HepG2 (cell line): ENCODE results near the gene ETV2. TPM values are rescaled to one million over a fixed set of nuclear protein-coding genes. Genes with fewer than 3 reads are reported as not detected.

ENCODE experiments used
- CCAR2 ChIP-seq: fragments of 200-400 bp; formaldehyde crosslinking; optimal IDR thresholded peaks from 2 replicates; pipeline ENCODE3; 2018; ENCODE audit warnings: low read depth, mild to moderate bottlenecking, low read length, moderate library complexity
- DR1 ChIP-seq: sonication (generic); formaldehyde crosslinking; IDR thresholded peaks from 2 replicates; pipeline ENCODE4 v1.8.0; 2021; ENCODE audit warnings: mild to moderate bottlenecking, missing genetic modification reagents, inconsistent platforms
- HHEX ChIP-seq: IDR thresholded peaks from 2 replicates; pipeline ENCODE4 v1.6.1; 2016; ENCODE audit warnings: control low read depth
- HMG20A ChIP-seq: IDR thresholded peaks from 2 replicates; pipeline ENCODE4 v1.6.1; 2016; ENCODE audit warnings: borderline replicate concordance
- IKZF4 ChIP-seq: sonication (generic); formaldehyde crosslinking; IDR thresholded peaks from 2 replicates; pipeline ENCODE4 v1.5.1; 2020; ENCODE audit warnings: borderline replicate concordance, mild to moderate bottlenecking, low read depth, missing genetic modification reagents; ENCODE audit errors: not compliant biosample characterization
- IRX3 ChIP-seq: sonication (generic); formaldehyde crosslinking; IDR thresholded peaks from 2 replicates; pipeline ENCODE4 v1.8.1; 2023; ENCODE audit warnings: mild to moderate bottlenecking, low read depth, missing genetic modification reagents, borderline replicate concordance
- JDP2 ChIP-seq: sonication (generic); formaldehyde crosslinking; IDR thresholded peaks from 2 replicates; pipeline ENCODE4 v1.8.1; 2022; ENCODE audit warnings: missing genetic modification reagents, borderline replicate concordance
- MAFF ChIP-seq: IDR thresholded peaks from 2 replicates; pipeline ENCODE4 v1.6.1; 2011; ENCODE audit warnings: low read depth, low read length, improper control_type of control experiment
- MAFK ChIP-seq, 2 experiments: IDR thresholded peaks in 1 of 2; conservative IDR thresholded peaks in 1 of 2; 2 replicates each; pipeline ENCODE4 v1.6.1; 2011; ENCODE audit warnings: improper control_type of control experiment in 2 of 2, low read length in 2 of 2
- RBAK ChIP-seq: sonication (generic); formaldehyde crosslinking; IDR thresholded peaks from 2 replicates; pipeline ENCODE4 v1.5.1; 2020; ENCODE audit warnings: mild to moderate bottlenecking, missing genetic modification reagents
- SRSF1 ChIP-seq: fragments of 200-400 bp; formaldehyde crosslinking; optimal IDR thresholded peaks from 2 replicates; pipeline ENCODE3; 2017; ENCODE audit warnings: mild to moderate bottlenecking, low read depth, low read length, moderate library complexity
- YEATS2 ChIP-seq: sonication (generic); formaldehyde crosslinking; IDR thresholded peaks from 2 replicates; pipeline ENCODE4 v1.4.0; 2020; ENCODE audit warnings: missing genetic modification reagents, borderline replicate concordance
- ZC3H4 ChIP-seq: sonication (generic); formaldehyde crosslinking; IDR thresholded peaks from 2 replicates; pipeline ENCODE4 v1.4.0; 2020; ENCODE audit warnings: missing genetic modification reagents, borderline replicate concordance
- ZFP37 ChIP-seq: sonication (generic); formaldehyde crosslinking; IDR thresholded peaks from 2 replicates; pipeline ENCODE4 v1.4.0; 2020; ENCODE audit warnings: missing genetic modification reagents, borderline replicate concordance
- ZNF230 ChIP-seq: sonication (generic); formaldehyde crosslinking; IDR thresholded peaks from 2 replicates; pipeline ENCODE4 v1.4.0; 2020; ENCODE audit warnings: mild to moderate bottlenecking, missing genetic modification reagents
- ZNF264 ChIP-seq: sonication (generic); formaldehyde crosslinking; IDR thresholded peaks from 2 replicates; pipeline ENCODE4 v1.4.0; 2020; ENCODE audit warnings: missing genetic modification reagents
- ZNF296 ChIP-seq: sonication (generic); formaldehyde crosslinking; conservative IDR thresholded peaks from 2 replicates; pipeline ENCODE4 v1.5.0; 2020; ENCODE audit warnings: mild to moderate bottlenecking, missing genetic modification reagents
- ZNF34 ChIP-seq: sonication (generic); formaldehyde crosslinking; IDR thresholded peaks from 2 replicates; pipeline ENCODE4 v1.4.0; 2020; ENCODE audit warnings: mild to moderate bottlenecking, missing genetic modification reagents, borderline replicate concordance
- ZNF570 ChIP-seq: sonication (generic); formaldehyde crosslinking; IDR thresholded peaks from 2 replicates; pipeline ENCODE4 v1.4.0; 2020; ENCODE audit warnings: mild to moderate bottlenecking, missing genetic modification reagents, borderline replicate concordance
- ZNF589 ChIP-seq: sonication (generic); formaldehyde crosslinking; conservative IDR thresholded peaks from 2 replicates; pipeline ENCODE4 v1.8.0; 2022; ENCODE audit warnings: mild to moderate bottlenecking, moderate library complexity, missing genetic modification reagents
- ZNF674 ChIP-seq: sonication (generic); formaldehyde crosslinking; IDR thresholded peaks from 2 replicates; pipeline ENCODE4 v1.5.0; 2020; ENCODE audit warnings: low read depth, mild to moderate bottlenecking, missing genetic modification reagents
- ZNF850 ChIP-seq: sonication (generic); formaldehyde crosslinking; conservative IDR thresholded peaks from 2 replicates; pipeline ENCODE4 v1.9.0; 2021; ENCODE audit warnings: mild to moderate bottlenecking, missing genetic modification reagents
- polyA plus RNA-seq, 8 experiments: library from polyadenylated mRNA; depleted of rRNA in 3 of 8; stranded (reverse) in 7 of 8; unstranded in 1 of 8; fragments of >200 nt; fragmentation: Illumina TruSeq in 4 of 8; extraction: Trizol in 4 of 8; gene quantifications; 2 replicates each; pipeline versions ENCODE4 v1.2.1 to v1.2.3, GENCODE V29; 2011 to 2016; ENCODE audit warnings: low read depth in 4 of 8, missing spikeins in 1 of 8, mixed read lengths in 1 of 8; ENCODE audit not compliant: insufficient read depth in 1 of 8
- total RNA-seq, 5 experiments: library from RNA; depleted of rRNA; stranded (reverse); fragments of >200 nt; fragmentation: Illumina TruSeq; extraction: Trizol; gene quantifications; 2 replicates each; pipeline ENCODE4 v1.2.3, GENCODE V29; 2016; ENCODE audit warnings: low read depth in 1 of 5
- TF ChIP-seq, protein P1 (sequence below): sonication (generic); formaldehyde crosslinking; IDR thresholded peaks from 2 replicates; pipeline ENCODE4 v1.5.0; 2020; ENCODE audit warnings: mild to moderate bottlenecking, missing genetic modification reagents, moderate library complexity
- TF ChIP-seq, protein P2 (sequence below): sonication (generic); formaldehyde crosslinking; IDR thresholded peaks from 2 replicates; pipeline ENCODE4 v1.4.0; 2020; ENCODE audit warnings: missing genetic modification reagents, low read depth, mild to moderate bottlenecking, borderline replicate concordance
- TF ChIP-seq, protein P3 (sequence below): sonication (generic); formaldehyde crosslinking; IDR thresholded peaks from 2 replicates; pipeline ENCODE4 v1.5.0; 2020; ENCODE audit warnings: mild to moderate bottlenecking, missing genetic modification reagents

Gene ETV2
- total and polyA plus RNA-seq, 2 of the 13 experiments (the other 11 are each of a cell fraction or from before 2014, with no cell fraction given), result 0.07 to 0.20 TPM

DNA sequence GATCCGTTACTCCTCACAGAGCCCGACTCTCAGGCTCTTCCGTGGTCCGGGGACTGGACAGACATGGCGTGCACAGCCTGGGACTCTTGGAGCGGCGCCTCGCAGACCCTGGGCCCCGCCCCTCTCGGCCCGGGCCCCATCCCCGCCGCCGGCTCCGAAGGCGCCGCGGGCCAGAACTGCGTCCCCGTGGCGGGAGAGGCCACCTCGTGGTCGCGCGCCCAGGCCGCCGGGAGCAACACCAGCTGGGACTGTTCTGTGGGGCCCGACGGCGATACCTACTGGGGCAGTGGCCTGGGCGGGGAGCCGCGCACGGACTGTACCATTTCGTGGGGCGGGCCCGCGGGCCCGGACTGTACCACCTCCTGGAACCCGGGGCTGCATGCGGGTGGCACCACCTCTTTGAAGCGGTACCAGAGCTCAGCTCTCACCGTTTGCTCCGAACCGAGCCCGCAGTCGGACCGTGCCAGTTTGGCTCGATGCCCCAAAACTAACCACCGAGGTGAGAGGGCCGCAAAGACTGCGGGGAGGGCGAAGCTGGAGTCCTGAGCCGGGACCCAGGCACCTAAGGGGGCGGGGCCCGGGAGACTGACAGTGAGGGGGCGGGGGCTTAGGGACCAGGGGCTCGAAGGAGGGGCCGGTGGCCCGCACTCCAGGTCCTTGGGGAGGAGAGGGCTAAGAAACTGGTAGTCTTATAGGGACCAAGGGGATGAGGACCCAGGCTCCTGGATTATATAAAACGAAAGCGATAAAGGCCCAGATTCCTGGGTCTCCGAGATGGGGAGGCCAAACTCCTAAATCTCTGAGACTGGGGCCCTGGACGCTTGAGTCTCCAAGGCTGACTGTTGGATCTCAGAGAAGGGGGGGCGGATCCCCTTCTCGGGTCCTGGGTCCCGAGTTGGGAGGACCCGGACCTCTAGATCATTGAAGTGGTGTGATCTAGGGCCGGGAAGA is 2.0 kb downstream of the ETV2 start (continued):
- TF ChIP-seq ZFP37 (CRISPR knock-in tag) (peak; percentile 41; the same call in 1 of the 2 replicates), SRSF1 (no peak), RBAK (CRISPR knock-in tag) (no peak), ZNF674 (CRISPR knock-in tag) (no peak), YEATS2 (CRISPR knock-in tag) (peak; percentile 44; the same call in 1 of the 2 replicates), MAFK (conservative IDR thresholded peaks at IDR 0.05 in 1 of 2, IDR thresholded peaks at IDR 0.05 in 1 of 2; ENCODE audit: low read length in 2 of 2) (no peak), ZC3H4 (CRISPR knock-in tag) (no peak), ZNF570 (CRISPR knock-in tag) (no peak), MAFF (no peak), HHEX (CRISPR knock-in tag) (no peak), HMG20A (CRISPR knock-in tag) (no peak), ZNF34 (CRISPR knock-in tag) (no peak), ZNF230 (peak; percentile 45; the same call in 1 of the 2 replicates), ZNF264 (no peak), JDP2 (CRISPR knock-in tag) (peak; percentile 34; the same call in 1 of the 2 replicates), ZNF589 (CRISPR knock-in tag) (peak; percentile 79), CCAR2 (no peak), ZNF850 (CRISPR knock-in tag) (no peak), DR1 (CRISPR knock-in tag) (peak; percentile 90), ZNF296 (CRISPR knock-in tag) (no peak), IRX3 (CRISPR knock-in tag) (0 out of 2 replicates have a peak, but pooled peaks have one; percentile 50), IKZF4 (CRISPR knock-in tag) (peak; percentile 49)
- TF ChIP-seq, protein P1, sequence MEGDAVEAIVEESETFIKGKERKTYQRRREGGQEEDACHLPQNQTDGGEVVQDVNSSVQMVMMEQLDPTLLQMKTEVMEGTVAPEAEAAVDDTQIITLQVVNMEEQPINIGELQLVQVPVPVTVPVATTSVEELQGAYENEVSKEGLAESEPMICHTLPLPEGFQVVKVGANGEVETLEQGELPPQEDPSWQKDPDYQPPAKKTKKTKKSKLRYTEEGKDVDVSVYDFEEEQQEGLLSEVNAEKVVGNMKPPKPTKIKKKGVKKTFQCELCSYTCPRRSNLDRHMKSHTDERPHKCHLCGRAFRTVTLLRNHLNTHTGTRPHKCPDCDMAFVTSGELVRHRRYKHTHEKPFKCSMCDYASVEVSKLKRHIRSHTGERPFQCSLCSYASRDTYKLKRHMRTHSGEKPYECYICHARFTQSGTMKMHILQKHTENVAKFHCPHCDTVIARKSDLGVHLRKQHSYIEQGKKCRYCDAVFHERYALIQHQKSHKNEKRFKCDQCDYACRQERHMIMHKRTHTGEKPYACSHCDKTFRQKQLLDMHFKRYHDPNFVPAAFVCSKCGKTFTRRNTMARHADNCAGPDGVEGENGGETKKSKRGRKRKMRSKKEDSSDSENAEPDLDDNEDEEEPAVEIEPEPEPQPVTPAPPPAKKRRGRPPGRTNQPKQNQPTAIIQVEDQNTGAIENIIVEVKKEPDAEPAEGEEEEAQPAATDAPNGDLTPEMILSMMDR (CRISPR knock-in tag), result peak; percentile 55
- TF ChIP-seq, protein P2, sequence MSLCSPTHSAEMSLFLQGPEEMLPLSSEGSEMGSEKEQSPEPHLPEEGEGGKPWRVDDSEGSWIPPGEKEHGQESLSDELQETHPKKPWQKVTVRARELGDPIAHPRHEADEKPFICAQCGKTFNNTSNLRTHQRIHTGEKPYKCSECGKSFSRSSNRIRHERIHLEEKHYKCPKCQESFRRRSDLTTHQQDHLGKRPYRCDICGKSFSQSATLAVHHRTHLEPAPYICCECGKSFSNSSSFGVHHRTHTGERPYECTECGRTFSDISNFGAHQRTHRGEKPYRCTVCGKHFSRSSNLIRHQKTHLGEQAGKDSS (CRISPR knock-in tag), result peak; percentile 62; the same call in 1 of the 2 replicates
- TF ChIP-seq, protein P3, sequence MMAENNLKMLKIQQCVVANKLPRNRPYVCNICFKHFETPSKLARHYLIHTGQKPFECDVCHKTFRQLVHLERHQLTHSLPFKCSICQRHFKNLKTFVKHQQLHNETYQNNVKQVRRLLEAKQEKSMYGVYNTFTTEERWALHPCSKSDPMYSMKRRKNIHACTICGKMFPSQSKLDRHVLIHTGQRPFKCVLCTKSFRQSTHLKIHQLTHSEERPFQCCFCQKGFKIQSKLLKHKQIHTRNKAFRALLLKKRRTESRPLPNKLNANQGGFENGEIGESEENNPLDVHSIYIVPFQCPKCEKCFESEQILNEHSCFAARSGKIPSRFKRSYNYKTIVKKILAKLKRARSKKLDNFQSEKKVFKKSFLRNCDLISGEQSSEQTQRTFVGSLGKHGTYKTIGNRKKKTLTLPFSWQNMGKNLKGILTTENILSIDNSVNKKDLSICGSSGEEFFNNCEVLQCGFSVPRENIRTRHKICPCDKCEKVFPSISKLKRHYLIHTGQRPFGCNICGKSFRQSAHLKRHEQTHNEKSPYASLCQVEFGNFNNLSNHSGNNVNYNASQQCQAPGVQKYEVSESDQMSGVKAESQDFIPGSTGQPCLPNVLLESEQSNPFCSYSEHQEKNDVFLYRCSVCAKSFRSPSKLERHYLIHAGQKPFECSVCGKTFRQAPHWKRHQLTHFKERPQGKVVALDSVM (CRISPR knock-in tag), result no peak
